H1 (cell line): Measurements from ENCODE around the gene GSAP. TPM values are rescaled to one million over a fixed set of nuclear protein-coding genes. Genes with fewer than 3 reads are reported as not detected.

Source experiments
- CTCF ChIA-PET: fragments of 300-600 bp; sonication (Branson Sonifier 250); formaldehyde crosslinking; loops from one replicate; lab custom pipeline; 2021; ENCODE audit not compliant: partially characterized antibody; lab: Charles Lee
- POLR2A ChIA-PET: fragments of 300-600 bp; sonication (Branson Sonifier 250); formaldehyde crosslinking; loops from one replicate; lab custom pipeline; 2021; ENCODE audit warnings: inconsistent platforms; ENCODE audit not compliant: partially characterized antibody; lab: Charles Lee
- DNase-seq, 2 experiments: peaks; one replicate each; pipeline versions ENCODE4 v3.0.0 to v3.0.0-alpha.2; 2010 to 2022; ENCODE audit warnings: low spot score in 2 of 2, low read depth in 1 of 2, mixed read lengths in 1 of 2
- FAIRE-seq: peaks from 2 replicates; lab custom pipeline; 2011; peaks lifted over from hg19 to GRCh38; lab: Jason Lieb, UNC
- H2AFZ ChIP-seq: 2 replicates; pipeline ENCODE4 v1.8.1; 2012; ENCODE audit warnings: low read length, inconsistent platforms
- H2AK5ac ChIP-seq: 2 replicates; pipeline ENCODE4 v1.6.1; 2013; ENCODE audit warnings: low read depth, low read length
- H2BK120ac ChIP-seq: replicated peaks from 2 replicates; pipeline ENCODE3; 2013; ENCODE audit warnings: low read depth, low read length, inconsistent platforms
- H2BK12ac ChIP-seq: 2 replicates; pipeline ENCODE4 v1.6.1; 2013; ENCODE audit warnings: low read depth, low read length
- H2BK15ac ChIP-seq: 2 replicates; pipeline ENCODE4 v1.6.1; 2013; ENCODE audit warnings: low read length
- H2BK20ac ChIP-seq: 2 replicates; pipeline ENCODE4 v1.6.1; 2013; ENCODE audit warnings: low read length
- H2BK5ac ChIP-seq: 2 replicates; pipeline ENCODE4 v1.6.1; 2013; ENCODE audit warnings: low read depth, low read length
- H3K14ac ChIP-seq: 2 replicates; pipeline ENCODE4 v1.6.1; 2013; ENCODE audit warnings: inconsistent platforms; ENCODE audit not compliant: insufficient read length
- H3K18ac ChIP-seq: 2 replicates; pipeline ENCODE4 v1.6.1; 2013; ENCODE audit warnings: low read length; ENCODE audit errors: extremely low read depth
- H3K23ac ChIP-seq: 2 replicates; pipeline ENCODE4 v1.6.1; 2013; ENCODE audit warnings: inconsistent platforms; ENCODE audit not compliant: insufficient read length
- H3K23me2 ChIP-seq: 2 replicates; pipeline ENCODE4 v1.6.1; 2013; ENCODE audit warnings: low read depth, low read length
- H3K27ac ChIP-seq: 2 replicates; pipeline ENCODE4 v1.6.1; 2011; ENCODE audit warnings: low read depth, low read length, inconsistent platforms
- H3K27me3 ChIP-seq, 4 experiments: replicated peaks in 1 of 4; 1 replicate in 1 of 4; 2 replicates in 3 of 4; pipeline versions ENCODE4 v1.6.1 to v1.8.1; 2011 to 2013; ENCODE audit warnings: low read length in 3 of 4, mild to moderate bottlenecking in 3 of 4, inconsistent platforms in 2 of 4, mixed read lengths in 2 of 4, moderate library complexity in 1 of 4; ENCODE audit not compliant: control insufficient read depth in 3 of 4, insufficient read depth in 3 of 4; ENCODE audit errors: extremely low read depth in 1 of 4
- H3K36me3 ChIP-seq, 4 experiments: 2 replicates each; pipeline versions ENCODE4 v1.6.1 to v1.8.1; 2011 to 2013; ENCODE audit warnings: mild to moderate bottlenecking in 4 of 4, low read length in 3 of 4, moderate library complexity in 2 of 4, control low read depth in 1 of 4, inconsistent platforms in 1 of 4; ENCODE audit not compliant: insufficient read depth in 4 of 4, control insufficient read depth in 2 of 4
- H3K4ac ChIP-seq: replicated peaks from 2 replicates; pipeline ENCODE3; 2013; ENCODE audit warnings: low read length, low read depth, mixed read lengths, inconsistent platforms; ENCODE audit not compliant: insufficient read length
- H3K4me1 ChIP-seq, 4 experiments: replicated peaks in 1 of 4; 1 replicate in 1 of 4; 2 replicates in 3 of 4; pipeline versions ENCODE4 v1.6.1 to v1.8.1; 2011 to 2013; ENCODE audit warnings: low read length in 3 of 4, inconsistent platforms in 2 of 4, mixed read lengths in 1 of 4; ENCODE audit not compliant: insufficient read depth in 4 of 4, control insufficient read depth in 3 of 4
- H3K4me2 ChIP-seq, 2 experiments: 2 replicates each; pipeline versions ENCODE4 v1.6.1 to v1.8.1; 2011 to 2013; ENCODE audit warnings: low read depth in 2 of 2, low read length in 2 of 2, control low read depth in 1 of 2, inconsistent platforms in 1 of 2, mild to moderate bottlenecking in 1 of 2; ENCODE audit not compliant: insufficient read depth in 1 of 2
- H3K4me3 ChIP-seq, 4 experiments: fragments of 200-600, 300-600 bp in 1 of 4; sonication (generic), shearing (Covaris generic), sonication (Bioruptor Twin) in 1 of 4; 2 replicates each; pipeline versions ENCODE4 v1.5.1 to v1.8.1; 2011 to 2016; ENCODE audit warnings: low read length in 4 of 4, low read depth in 3 of 4, control low read depth in 2 of 4, inconsistent platforms in 2 of 4, mild to moderate bottlenecking in 2 of 4, mixed read lengths in 1 of 4, moderate library complexity in 1 of 4; ENCODE audit not compliant: insufficient read depth in 2 of 4; ENCODE audit errors: extremely low read depth in 1 of 4
- H3K56ac ChIP-seq: replicated peaks from 2 replicates; pipeline ENCODE3; 2013; ENCODE audit warnings: low read depth, mild to moderate bottlenecking, mixed read lengths, low read length, inconsistent platforms; ENCODE audit not compliant: insufficient read length
- H3K79me1 ChIP-seq: 2 replicates; pipeline ENCODE4 v1.6.1; 2013; ENCODE audit warnings: low read depth, low read length, control low read depth
- H3K79me2 ChIP-seq, 2 experiments: 2 replicates each; pipeline versions ENCODE4 v1.6.1 to v1.8.1; 2012 to 2013; ENCODE audit warnings: low read length in 2 of 2, mild to moderate bottlenecking in 2 of 2, inconsistent platforms in 1 of 2; ENCODE audit not compliant: insufficient read depth in 2 of 2, control insufficient read depth in 1 of 2
- H3K9ac ChIP-seq, 4 experiments: replicated peaks in 1 of 4; 1 replicate in 1 of 4; 2 replicates in 3 of 4; pipeline versions ENCODE4 v1.6.1 to v1.8.1; 2011 to 2013; ENCODE audit warnings: low read depth in 3 of 4, low read length in 3 of 4, control low read depth in 2 of 4, mild to moderate bottlenecking in 2 of 4, moderate library complexity in 2 of 4, inconsistent platforms in 1 of 4; ENCODE audit errors: extremely low read depth in 1 of 4
- H3K9me3 ChIP-seq, 2 experiments: 2 replicates each; pipeline versions ENCODE4 v1.6.1 to v1.8.1; 2012 to 2013; ENCODE audit warnings: mild to moderate bottlenecking in 2 of 2, moderate library complexity in 2 of 2, control low read depth in 1 of 2, inconsistent platforms in 1 of 2, low read depth in 1 of 2, low read length in 1 of 2, mixed read lengths in 1 of 2; ENCODE audit not compliant: insufficient read depth in 2 of 2
- H4K20me1 ChIP-seq, 2 experiments: replicated peaks in 1 of 2; 2 replicates each; pipeline versions ENCODE3 to v1.8.1; 2011 to 2013; ENCODE audit warnings: inconsistent platforms in 2 of 2, low read length in 2 of 2, mild to moderate bottlenecking in 1 of 2; ENCODE audit not compliant: insufficient read depth in 2 of 2, control insufficient read depth in 1 of 2
- H4K5ac ChIP-seq: 2 replicates; pipeline ENCODE4 v1.6.1; 2013; ENCODE audit warnings: low read length, low read depth, mixed read lengths, inconsistent platforms; ENCODE audit not compliant: insufficient read length
- H4K8ac ChIP-seq: 2 replicates; pipeline ENCODE4 v1.8.0; 2013; ENCODE audit warnings: mild to moderate bottlenecking, moderate library complexity, low read length, inconsistent platforms; ENCODE audit not compliant: insufficient read depth; ENCODE audit errors: extremely low read depth
- H4K91ac ChIP-seq: replicated peaks from 2 replicates; pipeline ENCODE3; 2013; ENCODE audit warnings: low read length, mixed read lengths, inconsistent platforms; ENCODE audit not compliant: insufficient read length
- BCL11A ChIP-seq, 2 experiments: IDR thresholded peaks; one replicate each; pipeline ENCODE4 v1.6.1; 2011; ENCODE audit warnings: low read depth in 2 of 2, low read length in 2 of 2, mild to moderate bottlenecking in 2 of 2
- CBX8 ChIP-seq: fragments of 300-800, 300-1000 bp; sonication (generic); IDR thresholded peaks from 2 replicates; pipeline ENCODE4 v1.7.1; 2016; ENCODE audit warnings: low read depth, low read length, borderline replicate concordance
- EGR1 ChIP-seq: IDR thresholded peaks from 2 replicates; pipeline ENCODE4 v1.6.1; 2011; ENCODE audit warnings: low read depth, low read length, borderline replicate concordance
- GTF2F1 ChIP-seq: IDR thresholded peaks from 2 replicates; pipeline ENCODE4 v1.6.1; 2012; ENCODE audit warnings: low read depth, low read length, improper control_type of control experiment, borderline replicate concordance
- JUND ChIP-seq: IDR thresholded peaks from 2 replicates; pipeline ENCODE4 v1.6.1; 2011; ENCODE audit warnings: mild to moderate bottlenecking, improper control_type of control experiment, low read length
- POLR2A ChIP-seq, 2 experiments: IDR thresholded peaks; 1 replicate in 1 of 2; 2 replicates in 1 of 2; pipeline ENCODE4 v1.6.1; 2011; ENCODE audit warnings: low read depth in 2 of 2, low read length in 2 of 2, mild to moderate bottlenecking in 2 of 2; ENCODE audit errors: control extremely low read depth in 1 of 2
- POLR2AphosphoS5 ChIP-seq: IDR thresholded peaks from 2 replicates; pipeline ENCODE4 v1.6.1; 2011; ENCODE audit warnings: low read depth, low read length
- RFX5 ChIP-seq: IDR thresholded peaks from 2 replicates; pipeline ENCODE4 v1.6.1; 2011; ENCODE audit warnings: low read depth, low read length, improper control_type of control experiment, borderline replicate concordance
- RNF2 ChIP-seq: fragments of 200-900, 300-1000 bp; sonication (generic); IDR thresholded peaks from 2 replicates; pipeline ENCODE4 v1.7.1; 2016; ENCODE audit warnings: borderline replicate concordance, low read depth, mild to moderate bottlenecking, antibody characterized with exemption, low read length; ENCODE audit not compliant: poor library complexity, severe bottlenecking; ENCODE audit errors: missing control alignments
- SIX5 ChIP-seq: IDR thresholded peaks from 2 replicates; pipeline ENCODE4 v1.6.1; 2011; ENCODE audit warnings: mild to moderate bottlenecking, low read depth, low read length
- SP4 ChIP-seq: IDR thresholded peaks from 2 replicates; pipeline ENCODE4 v1.6.1; 2012; ENCODE audit warnings: low read length, inconsistent platforms
- WGBS, 2 experiments: shearing (Covaris generic) in 1 of 2; methylation state at CpG; one replicate each; pipeline versions ENCODE4 v1.1.6 to v1.1.7; 2013 to 2015; ENCODE audit warnings: low lambda C conversion rate in 2 of 2, mixed read lengths in 2 of 2, inconsistent platforms in 1 of 2, low coverage in 1 of 2, missing lambda C conversion rate in 1 of 2; ENCODE audit not compliant: insufficient replicate concordance in 2 of 2, insufficient coverage in 1 of 2, insufficient read length in 1 of 2; ENCODE audit errors: extremely low coverage in 1 of 2, missing lambda C conversion rate in 1 of 2; 5-methylcytosine and 5-hydroxymethylcytosine counted together
- polyA plus RNA-seq, 7 experiments: library from polyadenylated mRNA; depleted of rRNA in 3 of 7; stranded (reverse) in 5 of 7; unstranded in 2 of 7; fragments of >200 nt in 5 of 7; fragments of 200-250 nt in 2 of 7; gene quantifications; 1 replicate in 5 of 7; 2 replicates in 1 of 7; 4 replicates in 1 of 7; pipeline versions ENCODE4 v1.2.1 to v1.2.3, GENCODE V29; 2011 to 2013; ENCODE audit warnings: missing spikeins in 2 of 7, mixed read lengths in 2 of 7
- total RNA-seq: library from RNA; stranded (reverse); fragmentation: NEBNext Ultra II Directional; extraction: Animal tissue kit (Norgen Biotek cat#: 25700); gene quantifications from 2 replicates; pipeline ENCODE4 v1.2.1, GENCODE V29; 2021

GSAP gene
- total and polyA plus RNA-seq, 2 of the 8 experiments (the other 6 are each of a cell fraction or from before 2014, with no cell fraction given): 0.93 to 2.1 TPM

DNA sequence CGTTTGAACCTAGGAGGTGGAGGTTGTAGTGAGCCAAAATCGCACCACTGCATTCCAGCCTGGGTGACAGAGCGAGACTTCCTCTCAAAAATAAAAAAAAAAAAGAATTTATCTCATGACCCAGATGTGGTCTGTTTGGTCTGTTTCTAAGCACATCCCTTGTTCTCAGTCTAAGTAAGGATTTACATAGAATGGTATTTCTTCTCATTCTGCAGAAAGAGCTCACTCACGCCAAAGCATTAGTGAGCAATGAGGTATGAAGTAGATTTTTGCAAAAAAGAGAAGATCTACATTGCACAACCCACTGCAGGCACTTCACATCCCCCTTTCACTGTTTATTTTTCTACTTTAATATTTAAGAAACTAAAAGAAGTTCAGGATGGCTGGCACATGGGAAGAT is 140.0 kb downstream of the GSAP start:
- Histone ChIP-seq H3K9me3 (no peaks in the 10 kb centered on the region), H3K23ac (no peak overlapping the region), H3K4me1 (no peaks in the 10 kb centered on the region), H3K4me3 (no peak overlapping the region), H3K9ac (no peak overlapping the region), H2AK5ac (no peak overlapping the region), H4K8ac (no peak overlapping the region), H3K4me2 (no peak overlapping the region), H3K79me2 (no peaks in the 10 kb centered on the region), H3K14ac (no peak overlapping the region), H2BK120ac (no peak overlapping the region), H3K79me1 (no peaks in the 10 kb centered on the region), H3K56ac (no peak overlapping the region), H2BK15ac (no peak overlapping the region), H3K27ac (no peak overlapping the region), H4K20me1 (no peaks in the 10 kb centered on the region), H3K36me3 (no peaks in the 10 kb centered on the region), H3K23me2 (no peaks in the 10 kb centered on the region), H3K18ac (no peak overlapping the region), H2AFZ (no peak overlapping the region), H2BK5ac (no peak overlapping the region), H3K27me3 (no peaks in the 10 kb centered on the region), H2BK20ac (no peak overlapping the region), H3K4ac (no peak overlapping the region), H2BK12ac (no peak overlapping the region), H4K5ac (no peak overlapping the region), H4K91ac (no peak overlapping the region)
- CTCF ChIA-PET: interaction anchor here (0.6 kb wide), 1 partner anchor 194 kb away, joined by 3 read pairs; no protein-coding TSS in a partner anchor
- 65% methylated on average over 4 of the region's 4 CpGs; no CpG with 5 or more reads in 1 of the 2 experiments for WGBS, 2 experiments
- FAIRE-seq (no peak), DNase-seq (no peak)
- POLR2A ChIA-PET: no interaction called here
- TF ChIP-seq JUND: no peak
- TF ChIP-seq RFX5: no peak
- no peak for TF ChIP-seq BCL11A (IDR thresholded peaks at IDR 0.05; ENCODE audit: low read depth in 2 of 2, low read length in 2 of 2)
- no peak for TF ChIP-seq POLR2AphosphoS5
- TF ChIP-seq POLR2A (IDR thresholded peaks at IDR 0.05; ENCODE audit: control extremely low read depth in 1 of 2, low read depth in 2 of 2, low read length in 2 of 2): no peak
- no peak for TF ChIP-seq RNF2
- no peak for TF ChIP-seq EGR1
- no peak for TF ChIP-seq SP4
- no peak for TF ChIP-seq GTF2F1
- no peak for TF ChIP-seq SIX5
- no peak for TF ChIP-seq CBX8
